ENCODE data around the gene PTPRO.

DNA sequence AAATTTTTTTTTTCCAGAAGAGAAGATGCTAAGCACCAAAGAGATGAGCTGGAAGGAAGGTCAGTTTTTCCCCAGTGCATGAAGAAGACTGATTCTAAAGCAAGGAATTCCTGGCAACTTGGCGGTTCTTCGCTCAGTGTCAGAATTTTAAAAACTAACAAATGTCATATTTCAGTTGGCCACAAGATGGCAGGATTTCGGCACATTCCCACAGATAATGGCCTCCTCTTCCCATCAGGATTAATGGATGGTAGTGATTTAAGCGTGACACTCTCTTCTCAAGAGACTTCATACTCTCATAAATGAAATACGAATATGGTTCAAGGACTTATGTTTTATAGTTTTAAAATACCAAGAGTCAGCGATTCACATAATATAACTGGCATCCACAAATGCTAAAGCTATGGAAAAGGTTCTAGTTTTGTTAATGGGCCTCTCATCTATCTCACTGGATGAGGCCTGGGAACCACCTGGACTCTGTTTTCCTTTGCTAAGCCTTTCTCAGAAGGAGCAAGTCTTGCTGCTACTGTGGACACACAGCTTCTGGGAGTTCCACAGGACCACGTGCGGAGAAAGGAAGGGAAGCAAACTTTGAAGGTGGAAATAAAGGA, 46.1 kb upstream of the PTPRO start:
- TF ChIP-seq POLR2AphosphoS5 (IDR thresholded peaks at IDR 0.05) (no peak), CTCF (IDR thresholded peaks at IDR 0.05) (peak; percentile 41 to 63), POLR2A (IDR thresholded peaks at IDR 0.05) (no peak), EP300 (IDR thresholded peaks at IDR 0.05) (no peak)
